SK-N-SH (cell line): ENCODE measurements around the gene GATB. TPM values are rescaled to one million over a fixed set of nuclear protein-coding genes. Genes with fewer than 3 reads are reported as not detected.

Source experiments
- CTCF ChIA-PET: fragments of 300-600, 350-600 bp; formaldehyde crosslinking; extraction: SDS; loops from one replicate; lab custom pipeline; 2021; lab: Yijun Ruan, JAX
- POLR2A ChIA-PET: fragments of 350-600 bp; sonication (Branson Sonifier 250); formaldehyde crosslinking; extraction: SDS; loops from one replicate; lab custom pipeline; 2020; ENCODE audit warnings: antibody characterized with exemption, inconsistent platforms; lab: Yijun Ruan, JAX
- DNase-seq: peaks from one replicate; pipeline ENCODE4 v3.0.0; 2012
- H2AFZ ChIP-seq: fragments of 200-600 bp; sonication (generic); 2 replicates; pipeline ENCODE4 v1.8.1; 2016; ENCODE audit warnings: antibody characterized with exemption, mild to moderate bottlenecking, low read depth
- H3F3A ChIP-seq: fragments of 200-600 bp; sonication (generic); replicated peaks from 2 replicates; pipeline ENCODE3; 2016; ENCODE audit warnings: antibody characterized with exemption, mild to moderate bottlenecking; ENCODE audit not compliant: insufficient read depth
- H3K27ac ChIP-seq, 2 experiments: fragments of 200-500 bp in 1 of 2; fragments of 200-600 bp in 1 of 2; sonication (Bioruptor generic) in 1 of 2; sonication (generic), shearing (Covaris generic) in 1 of 2; 2 replicates each; pipeline versions ENCODE4 v1.5.1 to v1.6.1; 2014 to 2016; ENCODE audit warnings: low read depth in 2 of 2, inconsistent platforms in 1 of 2, low read length in 1 of 2, mild to moderate bottlenecking in 1 of 2, mixed read lengths in 1 of 2
- H3K27me3 ChIP-seq: fragments of 200-600 bp; sonication (generic), shearing (Covaris generic); 2 replicates; pipeline ENCODE4 v1.6.1; 2016; ENCODE audit warnings: mixed run types; ENCODE audit not compliant: insufficient read depth
- H3K36me3 ChIP-seq, 2 experiments: fragments of 200-500 bp in 1 of 2; fragments of 200-600 bp in 1 of 2; sonication (Bioruptor generic) in 1 of 2; sonication (generic) in 1 of 2; replicated peaks in 1 of 2; 2 replicates each; pipeline versions ENCODE3 to v1.5.1; 2014 to 2016; ENCODE audit warnings: low read length in 1 of 2, mild to moderate bottlenecking in 1 of 2; ENCODE audit not compliant: insufficient read depth in 2 of 2, control insufficient read depth in 1 of 2
- H3K4me1 ChIP-seq, 2 experiments: fragments of 200-500 bp in 1 of 2; fragments of 200-600 bp in 1 of 2; sonication (Bioruptor generic) in 1 of 2; sonication (generic), shearing (Covaris generic) in 1 of 2; 2 replicates each; pipeline versions ENCODE4 v1.5.1 to v1.6.1; 2014 to 2016; ENCODE audit warnings: low read depth in 1 of 2, low read length in 1 of 2, mixed run types in 1 of 2; ENCODE audit not compliant: insufficient read depth in 2 of 2, control insufficient read depth in 1 of 2
- H3K4me2 ChIP-seq: fragments of 200-600 bp; sonication (generic), shearing (Covaris generic); 2 replicates; pipeline ENCODE4 v1.6.1; 2017; ENCODE audit warnings: mixed run types
- H3K4me3 ChIP-seq, 2 experiments: fragments of 200-500 bp in 1 of 2; fragments of 200-600 bp in 1 of 2; sonication (Bioruptor generic) in 1 of 2; sonication (generic), shearing (Covaris generic) in 1 of 2; 2 replicates each; pipeline versions ENCODE4 v1.5.1 to v1.8.1; 2014 to 2016; ENCODE audit warnings: low read depth in 2 of 2, inconsistent platforms in 1 of 2, low read length in 1 of 2, mild to moderate bottlenecking in 1 of 2, mixed read lengths in 1 of 2, moderate library complexity in 1 of 2
- H3K79me2 ChIP-seq: fragments of 200-600 bp; sonication (generic); 2 replicates; pipeline ENCODE4 v1.8.1; 2017; ENCODE audit warnings: mild to moderate bottlenecking; ENCODE audit not compliant: insufficient read depth
- H3K9ac ChIP-seq: fragments of 200-600 bp; sonication (generic); 2 replicates; pipeline ENCODE4 v1.6.1; 2017; ENCODE audit warnings: mixed run types
- H3K9me2 ChIP-seq: fragments of 200-600 bp; sonication (generic); 2 replicates; pipeline ENCODE4 v1.6.1; 2017; ENCODE audit warnings: mixed run types
- H3K9me3 ChIP-seq: fragments of 200-600 bp; sonication (generic); 2 replicates; pipeline ENCODE4 v1.6.1; 2017; ENCODE audit warnings: mixed run types, mild to moderate bottlenecking, moderate library complexity
- H4K20me1 ChIP-seq: fragments of 200-600 bp; sonication (generic); 2 replicates; pipeline ENCODE4 v1.6.1; 2017; ENCODE audit warnings: mild to moderate bottlenecking, mixed run types; ENCODE audit not compliant: insufficient read depth
- CHD2 ChIP-seq: fragments of 150-350 bp; IDR thresholded peaks from 2 replicates; pipeline ENCODE4 v1.6.1; 2018; ENCODE audit warnings: low read length; ENCODE audit not compliant: partially characterized antibody
- MXI1 ChIP-seq: IDR thresholded peaks from 2 replicates; pipeline ENCODE4 v1.6.1; 2012; ENCODE audit warnings: mild to moderate bottlenecking, low read depth, low read length, improper control_type of control experiment
- RAD21 ChIP-seq: IDR thresholded peaks from 2 replicates; pipeline ENCODE4 v1.6.1; 2012; ENCODE audit warnings: mild to moderate bottlenecking, low read length
- RFX5 ChIP-seq: IDR thresholded peaks from 2 replicates; pipeline ENCODE4 v1.6.1; 2012; ENCODE audit warnings: mild to moderate bottlenecking, improper control_type of control experiment, low read length
- YY1 ChIP-seq: IDR thresholded peaks from 2 replicates; pipeline ENCODE4 v1.4.0; 2012; ENCODE audit warnings: low read depth, mild to moderate bottlenecking
- WGBS: methylation state at CpG from one replicate; pipeline ENCODE4 v1.1.6; 2017; ENCODE audit warnings: low lambda C conversion rate; 5-methylcytosine and 5-hydroxymethylcytosine counted together
- polyA plus RNA-seq, 3 experiments: library from polyadenylated mRNA; depleted of rRNA; stranded (reverse); fragments of >200 nt; gene quantifications; 2 replicates each; pipeline ENCODE4 v1.2.3, GENCODE V29; 2012
- TF ChIP-seq, protein P1 (sequence below): fragments of 200-600 bp; sonication (generic); IDR thresholded peaks from 2 replicates; pipeline ENCODE4 v1.6.1; 2017; ENCODE audit warnings: antibody characterized with exemption, mild to moderate bottlenecking, moderate library complexity
- TF ChIP-seq, protein P2 (sequence below): fragments of 150-350 bp; IDR thresholded peaks from 2 replicates; pipeline ENCODE4 v1.6.1; 2016; ENCODE audit warnings: mild to moderate bottlenecking, low read depth, low read length

The GATB gene
- polyA plus RNA-seq, 1 of the 3 experiments (the other 2 are of a cell fraction) = 28.1 TPM

DNA sequence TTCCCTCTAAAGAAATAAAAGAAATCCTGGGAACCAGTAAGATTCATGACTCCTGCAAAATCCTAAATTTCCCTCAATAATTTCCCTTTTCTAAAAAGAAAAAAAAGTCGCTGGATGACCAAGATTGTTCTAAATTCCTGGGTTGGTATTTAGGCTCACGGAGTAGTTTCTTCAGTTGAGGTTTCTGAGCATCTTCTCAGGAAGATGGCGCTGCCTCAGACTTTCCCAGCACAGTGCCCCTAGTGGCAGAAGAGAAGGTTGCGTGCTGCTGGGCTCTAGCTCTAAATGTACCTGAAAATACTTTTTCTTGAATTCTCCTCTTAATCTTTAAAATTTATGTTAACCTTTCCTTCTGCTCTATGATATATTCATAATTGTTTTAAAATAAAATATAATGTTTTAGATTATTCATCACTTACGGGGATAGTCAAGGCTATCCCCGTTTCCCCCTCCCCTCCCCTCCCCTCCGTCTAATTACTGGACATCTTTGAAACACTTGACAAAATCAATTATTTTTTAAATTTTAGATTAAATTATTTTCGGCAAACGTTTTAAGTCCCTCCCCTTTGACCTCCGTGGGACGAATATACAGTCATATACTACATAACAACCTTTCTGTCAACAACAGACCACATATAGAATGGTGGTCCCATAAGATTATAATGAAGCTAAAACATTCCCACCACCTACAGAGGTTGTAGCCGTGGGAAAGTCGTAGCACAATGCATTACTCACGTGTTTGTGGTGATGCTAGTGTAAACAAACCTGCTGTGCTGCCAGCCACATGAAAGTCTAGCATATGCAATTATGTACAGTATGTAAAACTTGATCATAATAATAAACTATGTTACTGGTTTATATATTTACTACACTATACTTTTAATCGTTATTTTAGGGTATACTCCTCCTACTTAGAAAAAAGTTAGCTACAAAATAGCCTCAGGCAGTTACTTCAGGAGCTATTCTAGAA, 41.0 kb upstream of the GATB start:
- Histone ChIP-seq H3F3A (no peaks in the 10 kb centered on the region), H3K27me3 (no peaks in the 10 kb centered on the region), H3K4me3 (no peak overlapping the region; a peak in 1 of 4 replicates)
- DNase-seq = peak; percentile 59
- TF ChIP-seq YY1 = peak; percentile 74; the same call in 1 of the 2 replicates
- TF ChIP-seq, protein P1, sequence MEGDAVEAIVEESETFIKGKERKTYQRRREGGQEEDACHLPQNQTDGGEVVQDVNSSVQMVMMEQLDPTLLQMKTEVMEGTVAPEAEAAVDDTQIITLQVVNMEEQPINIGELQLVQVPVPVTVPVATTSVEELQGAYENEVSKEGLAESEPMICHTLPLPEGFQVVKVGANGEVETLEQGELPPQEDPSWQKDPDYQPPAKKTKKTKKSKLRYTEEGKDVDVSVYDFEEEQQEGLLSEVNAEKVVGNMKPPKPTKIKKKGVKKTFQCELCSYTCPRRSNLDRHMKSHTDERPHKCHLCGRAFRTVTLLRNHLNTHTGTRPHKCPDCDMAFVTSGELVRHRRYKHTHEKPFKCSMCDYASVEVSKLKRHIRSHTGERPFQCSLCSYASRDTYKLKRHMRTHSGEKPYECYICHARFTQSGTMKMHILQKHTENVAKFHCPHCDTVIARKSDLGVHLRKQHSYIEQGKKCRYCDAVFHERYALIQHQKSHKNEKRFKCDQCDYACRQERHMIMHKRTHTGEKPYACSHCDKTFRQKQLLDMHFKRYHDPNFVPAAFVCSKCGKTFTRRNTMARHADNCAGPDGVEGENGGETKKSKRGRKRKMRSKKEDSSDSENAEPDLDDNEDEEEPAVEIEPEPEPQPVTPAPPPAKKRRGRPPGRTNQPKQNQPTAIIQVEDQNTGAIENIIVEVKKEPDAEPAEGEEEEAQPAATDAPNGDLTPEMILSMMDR = peak; percentile 89
- TF ChIP-seq, protein P2, sequence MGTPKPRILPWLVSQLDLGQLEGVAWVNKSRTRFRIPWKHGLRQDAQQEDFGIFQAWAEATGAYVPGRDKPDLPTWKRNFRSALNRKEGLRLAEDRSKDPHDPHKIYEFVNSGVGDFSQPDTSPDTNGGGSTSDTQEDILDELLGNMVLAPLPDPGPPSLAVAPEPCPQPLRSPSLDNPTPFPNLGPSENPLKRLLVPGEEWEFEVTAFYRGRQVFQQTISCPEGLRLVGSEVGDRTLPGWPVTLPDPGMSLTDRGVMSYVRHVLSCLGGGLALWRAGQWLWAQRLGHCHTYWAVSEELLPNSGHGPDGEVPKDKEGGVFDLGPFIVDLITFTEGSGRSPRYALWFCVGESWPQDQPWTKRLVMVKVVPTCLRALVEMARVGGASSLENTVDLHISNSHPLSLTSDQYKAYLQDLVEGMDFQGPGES = no peak
- TF ChIP-seq RAD21 = peak; percentile 57
- TF ChIP-seq, all 33 proteins: peak for 3
- H4K20me1 ChIP-seq = no peaks in the 10 kb centered on the region
- H3K4me1 ChIP-seq = peaks cover 0 to 4% of the 10 kb centered on the region in 2 experiments; a peak in 1 of 4 replicates
- H3K9me3 ChIP-seq = no peaks in the 10 kb centered on the region
- no peaks in the 10 kb centered on the region for H3K36me3 ChIP-seq
- no peaks in the 10 kb centered on the region for H3K79me2 ChIP-seq
- H3K4me2 ChIP-seq = no peak overlapping the region
- ChIA-PET CTCF (interaction anchor here (1.0 to 2.9 kb wide), 13 partner anchors 8 to 512 kb away, joined by 3 to 14 read pairs (median 4); no protein-coding TSS in a partner anchor), POLR2A (no interaction called here)
- H3K27ac ChIP-seq = no peak overlapping the region
- H3K9me2 ChIP-seq = no peaks in the 10 kb centered on the region
- H3K9ac ChIP-seq = no peak overlapping the region
- no peak overlapping the region for H2AFZ ChIP-seq
- 30% methylated on average over 15 of the region's 15 CpGs for WGBS

DNA sequence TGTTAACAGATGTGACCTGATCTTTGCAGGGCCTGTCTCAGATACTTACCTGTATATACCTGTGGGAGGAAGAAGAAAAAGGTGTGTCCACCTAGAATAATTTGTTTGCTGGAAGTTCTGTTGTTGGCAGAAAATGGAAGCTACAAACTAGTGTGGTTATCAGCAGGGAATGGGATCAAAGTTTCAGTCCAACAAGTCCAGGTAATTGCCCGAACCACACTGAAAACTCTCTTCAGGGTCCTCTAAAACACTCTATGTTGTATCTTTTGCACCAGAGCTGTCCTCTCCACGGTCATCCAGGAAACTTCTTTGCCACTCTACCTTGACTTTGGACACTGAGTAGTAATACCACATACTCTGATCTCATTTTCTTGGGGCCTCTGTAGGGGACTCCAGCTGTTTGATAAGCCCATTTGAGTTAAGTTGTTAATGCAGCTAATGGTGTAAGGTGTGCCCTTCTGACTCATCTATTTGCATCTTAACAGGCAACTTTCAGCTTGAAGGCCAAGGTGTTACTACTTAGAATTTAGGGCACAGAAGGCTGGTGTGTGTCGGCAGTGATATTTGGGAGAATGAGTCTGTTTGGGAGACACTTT, 38.7 kb upstream of the GATB start:
- Histone ChIP-seq H3K9ac (no peak overlapping the region), H3K27ac (no peak overlapping the region), H3K4me1 (no peaks in the 10 kb centered on the region), H4K20me1 (no peaks in the 10 kb centered on the region), H3K27me3 (no peaks in the 10 kb centered on the region), H3K9me2 (no peaks in the 10 kb centered on the region), H3K79me2 (no peaks in the 10 kb centered on the region), H3F3A (no peaks in the 10 kb centered on the region), H3K36me3 (no peaks in the 10 kb centered on the region), H3K9me3 (no peaks in the 10 kb centered on the region), H3K4me2 (no peak overlapping the region), H3K4me3 (no peak overlapping the region), H2AFZ (no peak overlapping the region)
- no peak for DNase-seq
- ChIA-PET CTCF (no interaction called here), POLR2A (no interaction called here)
- TF ChIP-seq MXI1 (no peak), CHD2 (no peak), RFX5 (no peak)
- WGBS = 50% methylated on average over 3 of the region's 3 CpGs
